Fibroblast of skin of right biceps (primary cell): Measurements from ENCODE around the gene TAS2R60.

Experiments used
- DNase-seq: peaks from one replicate; pipeline ENCODE4 v3.0.0-alpha.2; 2013

Gene TAS2R60

GRCh38 chr7:143444063-143444782 lies 970 bp downstream of the TAS2R60 start:
- DNase-seq = no peak

GRCh38 chr7:143444785-143445184 lies 1.5 kb downstream of the TAS2R60 start:
- DNase-seq = no peak

GRCh38 chr7:143447466-143447865 lies 4.2 kb downstream of the TAS2R60 start:
- no peak for DNase-seq

GRCh38 chr7:143448429-143448828 lies 5.2 kb downstream of the TAS2R60 start:
- DNase-seq = no peak

- DNase-seq = no peak
Measured at GRCh38 chr7:143449793-143450192, 6.5 kb downstream of the TAS2R60 start.

GRCh38 chr7:143451122-143451521 lies 7.9 kb downstream of the TAS2R60 start:
- DNase-seq = no peak

GRCh38 chr7:143451746-143452145 lies 8.5 kb downstream of the TAS2R60 start:
- no peak for DNase-seq

- DNase-seq = no peak
Measured at GRCh38 chr7:143452495-143452894, 9.2 kb downstream of the TAS2R60 start.

GRCh38 chr7:143454091-143454680 lies 10.9 kb downstream of the TAS2R60 start:
- peak; percentile 39 for DNase-seq

GRCh38 chr7:143455491-143455890 lies 12.2 kb downstream of the TAS2R60 start:
- DNase-seq = no peak

GRCh38 chr7:143455942-143456341 lies 12.7 kb downstream of the TAS2R60 start:
- no peak for DNase-seq

- DNase-seq = peak; percentile 88
Measured at GRCh38 chr7:143456992-143457793, 13.9 kb downstream of the TAS2R60 start.

GRCh38 chr7:143458263-143458662 lies 15.0 kb downstream of the TAS2R60 start:
- DNase-seq = peak; percentile 91

GRCh38 chr7:143458681-143459080 lies 15.4 kb downstream of the TAS2R60 start:
- DNase-seq = peak; percentile 62

- no peak for DNase-seq
Measured at GRCh38 chr7:143459359-143459758, 16.1 kb downstream of the TAS2R60 start.

GRCh38 chr7:143460271-143460979 lies 17.2 kb downstream of the TAS2R60 start:
- peak; percentile 47 for DNase-seq

GRCh38 chr7:143462045-143462444 lies 18.8 kb downstream of the TAS2R60 start:
- DNase-seq = no peak

- no peak for DNase-seq
Measured at GRCh38 chr7:143463556-143463955, 20.3 kb downstream of the TAS2R60 start.

GRCh38 chr7:143463957-143464356 lies 20.7 kb downstream of the TAS2R60 start:
- DNase-seq = no peak

- no peak for DNase-seq
Measured at GRCh38 chr7:143467724-143468123, 24.5 kb downstream of the TAS2R60 start.

- peak; percentile 34 for DNase-seq
Measured at GRCh38 chr7:143472071-143472689, 28.9 kb downstream of the TAS2R60 start.

GRCh38 chr7:143477501-143478150 lies 34.4 kb downstream of the TAS2R60 start, which contains the start of gene TAS2R41:
Gene TAS2R41, plus strand, starts transcription at chr7:143477873. Its CDS starts 0 bp downstream, at chr7:143477873.
- no peak for DNase-seq
